KMS-11 (cell line): Measurements from ENCODE around the gene PERM1.

ENCODE experiments used
- H2AFZ ChIP-seq: fragments of 200-600 bp; sonication (generic); 2 replicates; pipeline ENCODE4 v1.6.1; 2016; ENCODE audit warnings: antibody characterized with exemption, mixed run types, low read depth
- H3K27ac ChIP-seq: fragments of 200-600 bp; sonication (generic); 2 replicates; pipeline ENCODE4 v1.6.1; 2016; ENCODE audit warnings: mild to moderate bottlenecking, mixed run types
- H3K27me3 ChIP-seq: fragments of 200-600 bp; sonication (generic); 2 replicates; pipeline ENCODE4 v1.6.1; 2017; ENCODE audit warnings: mild to moderate bottlenecking, low read depth, mixed run types, moderate library complexity; ENCODE audit not compliant: insufficient read depth
- H3K36me3 ChIP-seq: fragments of 200-600 bp; sonication (generic); 2 replicates; pipeline ENCODE4 v1.6.1; 2017; ENCODE audit warnings: mild to moderate bottlenecking, mixed run types; ENCODE audit not compliant: insufficient read depth
- H3K4me1 ChIP-seq: fragments of 200-600 bp; sonication (generic); 2 replicates; pipeline ENCODE4 v1.6.1; 2016; ENCODE audit warnings: mild to moderate bottlenecking, low read depth, mixed run types; ENCODE audit not compliant: poor library complexity, severe bottlenecking
- H3K4me2 ChIP-seq: fragments of 200-600 bp; sonication (generic); 2 replicates; pipeline ENCODE4 v1.7.0; 2016; ENCODE audit warnings: mild to moderate bottlenecking, mixed run types
- H3K4me3 ChIP-seq: fragments of 200-600 bp; sonication (generic); IDR thresholded peaks from 2 replicates; pipeline ENCODE4 v1.6.1; 2017; ENCODE audit warnings: low read depth, low read length, mixed read lengths; ENCODE audit not compliant: insufficient read depth
- H3K79me2 ChIP-seq: fragments of 200-600 bp; sonication (generic); 2 replicates; pipeline ENCODE4 v1.6.1; 2016; ENCODE audit warnings: low read depth, mixed run types; ENCODE audit not compliant: insufficient read depth
- H3K9ac ChIP-seq: fragments of 200-600 bp; sonication (generic); 2 replicates; pipeline ENCODE4 v1.6.1; 2016; ENCODE audit warnings: mild to moderate bottlenecking, mixed run types
- H4K20me1 ChIP-seq: fragments of 200-600 bp; sonication (generic); 2 replicates; pipeline ENCODE4 v1.6.1; 2016; ENCODE audit warnings: mild to moderate bottlenecking, mixed run types; ENCODE audit not compliant: insufficient read depth
- TF ChIP-seq, protein P1 (sequence below): fragments of 200-600 bp; sonication (generic); conservative IDR thresholded peaks from 2 replicates; pipeline ENCODE4 v1.6.1; 2017; ENCODE audit warnings: low read depth, mild to moderate bottlenecking, antibody characterized with exemption, low read length, moderate library complexity, mixed read lengths

PERM1 gene

DNA sequence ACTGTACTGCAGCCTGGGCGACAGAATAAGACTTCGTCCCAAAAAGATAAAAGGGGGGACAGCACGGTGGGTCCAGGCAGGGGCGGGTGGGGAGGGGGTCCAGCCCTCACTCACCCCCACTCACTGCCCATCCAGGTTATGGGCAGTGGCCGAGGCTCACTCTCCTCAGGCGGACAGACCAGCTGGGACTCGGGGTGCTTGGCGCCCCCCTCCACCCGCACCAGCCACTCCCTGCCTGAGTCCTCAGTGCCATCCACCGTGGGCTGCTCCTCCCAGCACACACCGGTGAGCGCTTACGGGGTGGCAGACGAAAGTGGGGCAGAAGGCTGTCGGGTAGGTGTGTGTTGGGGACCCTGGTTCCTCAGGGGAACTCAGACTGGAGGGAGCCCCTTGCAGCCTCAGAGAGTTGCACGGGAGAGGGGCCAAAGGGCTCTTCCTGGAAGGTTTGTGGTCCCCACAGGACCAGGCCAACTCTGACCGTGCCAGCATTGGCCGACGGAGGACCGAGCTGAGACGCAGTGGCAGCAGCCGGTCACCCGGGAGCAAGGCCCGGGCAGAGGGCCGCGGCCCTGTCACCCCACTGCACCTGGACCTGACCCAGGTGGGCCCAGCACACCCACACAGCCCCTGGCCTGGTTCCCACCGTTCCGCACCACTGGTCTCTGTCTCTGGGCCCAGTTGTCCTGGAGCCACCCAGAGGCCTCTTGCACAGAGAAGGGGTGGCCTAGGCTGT is 9.0 kb downstream of the PERM1 start:
- no peak overlapping the region for H3K4me2 ChIP-seq
- TF ChIP-seq, protein P1, sequence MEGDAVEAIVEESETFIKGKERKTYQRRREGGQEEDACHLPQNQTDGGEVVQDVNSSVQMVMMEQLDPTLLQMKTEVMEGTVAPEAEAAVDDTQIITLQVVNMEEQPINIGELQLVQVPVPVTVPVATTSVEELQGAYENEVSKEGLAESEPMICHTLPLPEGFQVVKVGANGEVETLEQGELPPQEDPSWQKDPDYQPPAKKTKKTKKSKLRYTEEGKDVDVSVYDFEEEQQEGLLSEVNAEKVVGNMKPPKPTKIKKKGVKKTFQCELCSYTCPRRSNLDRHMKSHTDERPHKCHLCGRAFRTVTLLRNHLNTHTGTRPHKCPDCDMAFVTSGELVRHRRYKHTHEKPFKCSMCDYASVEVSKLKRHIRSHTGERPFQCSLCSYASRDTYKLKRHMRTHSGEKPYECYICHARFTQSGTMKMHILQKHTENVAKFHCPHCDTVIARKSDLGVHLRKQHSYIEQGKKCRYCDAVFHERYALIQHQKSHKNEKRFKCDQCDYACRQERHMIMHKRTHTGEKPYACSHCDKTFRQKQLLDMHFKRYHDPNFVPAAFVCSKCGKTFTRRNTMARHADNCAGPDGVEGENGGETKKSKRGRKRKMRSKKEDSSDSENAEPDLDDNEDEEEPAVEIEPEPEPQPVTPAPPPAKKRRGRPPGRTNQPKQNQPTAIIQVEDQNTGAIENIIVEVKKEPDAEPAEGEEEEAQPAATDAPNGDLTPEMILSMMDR = no peak
- H3K79me2 ChIP-seq = no peaks in the 10 kb centered on the region
- H2AFZ ChIP-seq = no peak overlapping the region
- peaks cover 13% of the 10 kb centered on the region for H3K4me1 ChIP-seq
- H3K27ac ChIP-seq = no peak overlapping the region
- no peak overlapping the region for H3K9ac ChIP-seq
- peaks cover 19% of the 10 kb centered on the region; the same call in 1 of the 2 replicates for H3K27me3 ChIP-seq
- no peaks in the 10 kb centered on the region for H4K20me1 ChIP-seq
- H3K4me3 ChIP-seq = no peak overlapping the region
- H3K36me3 ChIP-seq = no peaks in the 10 kb centered on the region

DNA sequence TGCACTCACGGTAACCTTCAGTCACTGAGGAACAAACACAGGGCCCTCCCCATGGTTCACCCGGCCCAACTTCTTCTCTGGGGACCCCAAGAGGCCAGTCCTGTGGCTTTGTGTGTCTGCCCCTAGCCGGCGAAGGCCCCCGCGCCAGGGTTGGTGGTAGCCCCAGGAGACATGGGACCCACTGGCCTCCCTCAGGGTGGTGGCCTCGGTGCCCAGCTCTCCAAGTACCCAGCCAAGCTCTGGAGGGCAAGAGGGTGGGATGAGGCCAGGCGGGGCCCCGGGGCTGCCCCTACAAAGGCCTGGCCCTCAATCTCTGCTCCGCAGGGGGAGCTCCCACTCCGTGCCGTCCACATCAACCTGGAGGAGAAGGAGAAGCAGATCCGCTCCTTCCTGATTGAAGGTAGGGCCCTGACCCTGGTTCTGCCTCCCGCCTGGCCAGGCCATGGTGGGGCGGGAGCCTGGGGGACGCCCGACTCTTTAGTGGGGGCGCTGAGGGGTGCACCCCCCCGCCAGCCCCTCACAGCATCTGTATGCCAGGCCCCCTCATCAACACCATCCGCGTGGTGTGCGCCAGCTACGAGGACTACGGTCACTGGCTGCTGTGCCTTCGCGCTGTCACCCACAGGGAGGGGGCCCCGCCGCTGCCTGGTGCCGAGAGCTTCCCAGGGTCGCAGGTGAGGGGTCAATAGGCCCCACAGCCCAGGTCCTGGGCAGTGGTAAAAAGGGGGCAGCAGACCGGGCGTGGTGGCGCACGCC is 10.0 kb downstream of the PERM1 start:
- no peak overlapping the region for H2AFZ ChIP-seq
- H3K27ac ChIP-seq = no peak overlapping the region
- no peaks in the 10 kb centered on the region for H4K20me1 ChIP-seq
- no peak overlapping the region for H3K4me2 ChIP-seq
- TF ChIP-seq, protein P1 = no peak
- H3K27me3 ChIP-seq = peaks cover 19% of the 10 kb centered on the region; the same call in 1 of the 2 replicates
- H3K4me3 ChIP-seq = no peak overlapping the region
- peaks cover 21% of the 10 kb centered on the region for H3K4me1 ChIP-seq
- H3K36me3 ChIP-seq = no peaks in the 10 kb centered on the region
- H3K79me2 ChIP-seq = no peaks in the 10 kb centered on the region
- no peak overlapping the region for H3K9ac ChIP-seq

DNA sequence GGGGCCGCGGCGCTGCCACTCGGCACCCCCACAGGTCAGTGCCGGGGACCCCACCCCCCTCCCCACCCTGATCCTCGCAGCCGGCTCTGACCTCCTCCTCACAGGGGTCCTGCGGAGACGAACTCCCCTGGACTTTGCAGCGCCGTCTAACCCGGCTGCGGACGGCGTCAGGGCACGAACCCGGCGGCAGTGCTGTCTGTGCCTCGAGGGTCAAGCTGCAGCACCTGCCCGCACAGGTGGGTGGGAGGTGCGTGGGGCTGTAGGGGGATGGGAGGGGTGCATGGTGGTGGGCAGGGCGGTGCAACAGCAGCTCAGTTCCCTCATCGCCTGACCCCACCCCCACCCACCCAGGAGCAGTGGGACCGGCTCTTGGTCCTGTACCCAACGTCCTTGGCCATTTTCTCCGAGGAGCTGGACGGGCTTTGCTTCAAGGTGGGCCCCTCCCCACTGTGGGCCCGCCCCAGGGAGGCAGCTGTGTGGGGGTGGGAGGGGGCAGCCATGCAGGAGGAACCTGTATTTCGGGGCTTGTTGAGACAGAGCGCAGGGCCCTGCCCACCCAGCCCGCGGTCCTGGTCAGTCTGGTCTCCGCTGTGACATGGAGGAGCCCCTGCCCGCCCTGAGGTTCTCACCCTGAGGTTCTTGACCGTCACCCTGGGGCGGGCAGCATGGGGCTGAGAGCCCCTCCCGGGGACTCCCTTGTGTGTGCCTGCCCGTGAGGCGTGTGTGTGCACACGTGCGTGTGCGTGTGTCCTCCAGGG is 10.7 kb downstream of the PERM1 start:
- no peaks in the 10 kb centered on the region for H3K79me2 ChIP-seq
- no peak overlapping the region for H3K4me2 ChIP-seq
- H3K4me1 ChIP-seq = peaks cover 22% of the 10 kb centered on the region
- H3K36me3 ChIP-seq = no peaks in the 10 kb centered on the region
- no peak overlapping the region for H3K9ac ChIP-seq
- H2AFZ ChIP-seq = no peak overlapping the region
- H3K27ac ChIP-seq = no peak overlapping the region
- peaks cover 19% of the 10 kb centered on the region; the same call in 1 of the 2 replicates for H3K27me3 ChIP-seq
- TF ChIP-seq, protein P1 = no peak
- no peaks in the 10 kb centered on the region for H4K20me1 ChIP-seq
- H3K4me3 ChIP-seq = no peak overlapping the region

DNA sequence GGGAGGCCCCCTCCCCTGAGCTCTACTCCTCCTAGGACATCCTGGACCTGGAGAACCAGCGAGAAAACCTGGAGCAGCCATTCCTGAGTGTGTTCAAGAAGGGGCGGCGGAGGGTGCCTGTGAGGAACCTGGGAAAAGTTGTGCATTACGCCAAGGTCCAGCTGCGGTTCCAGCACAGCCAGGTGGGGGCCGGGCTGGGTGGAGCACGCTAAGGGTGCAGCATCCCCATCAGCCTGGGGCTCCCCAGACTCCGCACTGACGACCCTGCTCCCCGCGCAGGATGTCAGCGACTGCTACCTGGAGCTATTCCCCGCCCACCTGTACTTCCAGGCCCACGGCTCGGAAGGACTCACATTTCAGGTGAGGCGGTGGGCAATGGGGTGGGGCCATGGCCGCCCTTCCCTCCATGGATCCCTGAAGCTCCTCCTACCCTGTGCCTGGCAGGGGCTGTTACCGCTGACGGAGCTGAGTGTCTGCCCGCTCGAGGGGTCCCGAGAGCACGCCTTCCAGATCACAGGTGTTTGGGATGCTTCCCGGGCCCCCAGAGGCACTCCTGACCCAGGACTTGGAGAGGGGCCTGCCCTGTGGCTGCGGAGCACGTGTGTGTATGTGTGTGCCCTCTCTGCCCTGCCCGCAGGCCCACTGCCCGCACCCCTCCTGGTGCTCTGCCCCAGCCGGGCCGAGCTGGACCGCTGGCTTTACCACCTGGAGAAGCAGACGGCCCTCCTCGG is 11.5 kb downstream of the PERM1 start:
- Histone ChIP-seq H3K36me3 (no peaks in the 10 kb centered on the region), H3K9ac (no peak overlapping the region), H4K20me1 (no peaks in the 10 kb centered on the region), H3K4me3 (no peak overlapping the region), H3K4me1 (peaks cover 22% of the 10 kb centered on the region), H3K79me2 (no peaks in the 10 kb centered on the region), H3K27me3 (peaks cover 19% of the 10 kb centered on the region; the same call in 1 of the 2 replicates), H3K4me2 (no peak overlapping the region), H3K27ac (no peak overlapping the region), H2AFZ (no peak overlapping the region)
- TF ChIP-seq, protein P1 = no peak
